ENCODE data around the gene AIMP1. TPM values are rescaled to one million over a fixed set of nuclear protein-coding genes. Genes with fewer than 3 reads are reported as not detected.

AIMP1 gene
- total RNA-seq, 1 experiment from 2014 or later, result 103 TPM

GRCh38 chr4:106362086-106362825 is 45.9 kb downstream of the AIMP1 start:
- BruUV-seq (replicated peaks), result no TSS peak
- POLR2A ChIA-PET, result no interaction called here
- intact Hi-C loops (cut with micrococcal nuclease), result no loop called here

GRCh38 chr4:106364282-106364681 is 47.9 kb downstream of the AIMP1 start:
- peaks cover 12% of the 10 kb centered on the region for H3K4me1 Mint-ChIP-seq (ENCODE audit: insufficient read depth, unreplicated experiment)
- H3K9me3 Mint-ChIP-seq (ENCODE audit: unreplicated experiment), result no peaks in the 10 kb centered on the region
- TF ChIP-seq CTCF (IDR thresholded peaks at IDR 0.05; ENCODE audit: unreplicated experiment), result no peak
- intact Hi-C loops (cut with micrococcal nuclease), result no loop called here
- DNase-seq (ENCODE audit: unreplicated experiment), result no peak
- no TSS peak for BruUV-seq (replicated peaks)
- no peak overlapping the region for H3K4me3 Mint-ChIP-seq (ENCODE audit: unreplicated experiment)
- no peaks in the 10 kb centered on the region for H3K36me3 Mint-ChIP-seq (ENCODE audit: insufficient read depth, unreplicated experiment)
- no peaks in the 10 kb centered on the region for H3K27me3 Mint-ChIP-seq (ENCODE audit: insufficient read depth, unreplicated experiment)
- POLR2A ChIA-PET, result interaction anchor here (0.7 to 1.0 kb wide), 2 partner anchors 14 to 1404 kb away, joined by 3 read pairs; no protein-coding TSS in a partner anchor
- H3K27ac Mint-ChIP-seq (ENCODE audit: low read depth, unreplicated experiment), result no peak overlapping the region
- CTCF ChIA-PET, result interaction anchor here (0.7 to 1.9 kb wide), 4 partner anchors 139 to 535 kb away, joined by 3 to 14 read pairs (median 3); no protein-coding TSS in a partner anchor

More at GRCh38 chr4:106362086-106362825, 45.9 kb downstream of the AIMP1 start:
- Mint-ChIP-seq H3K4me3 (ENCODE audit: unreplicated experiment) (no peak overlapping the region), H3K27me3 (ENCODE audit: insufficient read depth, unreplicated experiment) (no peaks in the 10 kb centered on the region), H3K36me3 (ENCODE audit: insufficient read depth, unreplicated experiment) (no peaks in the 10 kb centered on the region), H3K9me3 (ENCODE audit: unreplicated experiment) (no peaks in the 10 kb centered on the region), H3K27ac (ENCODE audit: low read depth, unreplicated experiment) (no peak overlapping the region), H3K4me1 (ENCODE audit: insufficient read depth, unreplicated experiment) (peaks cover 12% of the 10 kb centered on the region)
- TF ChIP-seq CTCF (IDR thresholded peaks at IDR 0.05; ENCODE audit: unreplicated experiment), result no peak
- no peak for DNase-seq (ENCODE audit: unreplicated experiment)
- CTCF ChIA-PET, result interaction anchor here (0.8 to 1.0 kb wide), 2 partner anchors 7 to 12 kb away, joined by 3 read pairs; no protein-coding TSS in a partner anchor

- DNase-seq (ENCODE audit: unreplicated experiment), result peak; percentile 83
- Mint-ChIP-seq H3K4me1 (ENCODE audit: insufficient read depth, unreplicated experiment) (peaks cover 12% of the 10 kb centered on the region), H3K27me3 (ENCODE audit: insufficient read depth, unreplicated experiment) (no peaks in the 10 kb centered on the region), H3K27ac (ENCODE audit: low read depth, unreplicated experiment) (no peak overlapping the region), H3K4me3 (ENCODE audit: unreplicated experiment) (no peak overlapping the region), H3K9me3 (ENCODE audit: unreplicated experiment) (no peaks in the 10 kb centered on the region), H3K36me3 (ENCODE audit: insufficient read depth, unreplicated experiment) (no peaks in the 10 kb centered on the region)
- intact Hi-C loops (cut with micrococcal nuclease), result loop anchor here (5.0 kb wide), 2 partner anchors 817 to 1152 kb away; no protein-coding TSS in a partner anchor
- BruUV-seq (replicated peaks), result no TSS peak
- ChIA-PET CTCF (interaction anchor here (0.6 to 1.9 kb wide), 9 partner anchors 18 to 1895 kb away, joined by 3 to 14 read pairs (median 3); no protein-coding TSS in a partner anchor), POLR2A (interaction anchor here (0.6 to 1.1 kb wide), 4 partner anchors 50 to 551 kb away, joined by 3 to 4 read pairs (median 4); partner anchors contain the start of genes AIMP1 and TBCK)
- no peak for TF ChIP-seq CTCF (IDR thresholded peaks at IDR 0.05; ENCODE audit: unreplicated experiment)
Observed at GRCh38 chr4:106365613-106366012, 49.3 kb downstream of the AIMP1 start.

- Mint-ChIP-seq H3K36me3 (ENCODE audit: insufficient read depth, unreplicated experiment) (no peaks in the 10 kb centered on the region), H3K27ac (ENCODE audit: low read depth, unreplicated experiment) (no peak overlapping the region), H3K9me3 (ENCODE audit: unreplicated experiment) (no peaks in the 10 kb centered on the region), H3K27me3 (ENCODE audit: insufficient read depth, unreplicated experiment) (no peaks in the 10 kb centered on the region), H3K4me1 (ENCODE audit: insufficient read depth, unreplicated experiment) (peaks cover 12% of the 10 kb centered on the region), H3K4me3 (ENCODE audit: unreplicated experiment) (no peak overlapping the region)
- BruUV-seq (replicated peaks), result no TSS peak
- intact Hi-C loops (cut with micrococcal nuclease), result loop anchor here (5.0 kb wide), 2 partner anchors 816 to 1151 kb away; no protein-coding TSS in a partner anchor
- no peak for TF ChIP-seq CTCF (IDR thresholded peaks at IDR 0.05; ENCODE audit: unreplicated experiment)
- ChIA-PET CTCF (interaction anchor here (0.6 to 1.9 kb wide), 5 partner anchors 57 to 1108 kb away, joined by 3 to 14 read pairs (median 4); no protein-coding TSS in a partner anchor), POLR2A (interaction anchor here (0.6 to 1.1 kb wide), 2 partner anchors 440 to 551 kb away, joined by 3 to 4 read pairs; no protein-coding TSS in a partner anchor)
- no peak for DNase-seq (ENCODE audit: unreplicated experiment)
Observed at GRCh38 chr4:106366026-106366425, 49.7 kb downstream of the AIMP1 start.

Measured in MCF 10A (cell line).